GM23248 (cell line): Measurements from ENCODE around the gene ADAM8.

ENCODE experiments used
- EZH2 ChIP-seq: fragments of 200-600 bp; sonication (generic); IDR thresholded peaks from 2 replicates; pipeline ENCODE4 v1.6.1; 2018; ENCODE audit warnings: antibody characterized with exemption, mild to moderate bottlenecking; ENCODE audit not compliant: insufficient read depth, poor library complexity, severe bottlenecking
- EZH2phosphoT487 ChIP-seq: fragments of 200-600 bp; sonication (generic); IDR thresholded peaks from 2 replicates; pipeline ENCODE4 v1.6.1; 2018; ENCODE audit warnings: antibody characterized with exemption, moderate library complexity, mild to moderate bottlenecking, low read depth; ENCODE audit not compliant: insufficient read depth

GRCh38 chr10:133237588-133238465 lies 38.8 kb downstream of the ADAM8 start, which contains the start of gene VENTX:
- TF ChIP-seq EZH2, result no peak
- no peak for TF ChIP-seq EZH2phosphoT487
